ENCODE data around the gene MYO18A.
"Not testable (repeated sequence)": the region's sequence is repeated elsewhere in the genome, so short reads cannot be mapped to it uniquely, and the experiment has no call there.

Gene MYO18A

DNA sequence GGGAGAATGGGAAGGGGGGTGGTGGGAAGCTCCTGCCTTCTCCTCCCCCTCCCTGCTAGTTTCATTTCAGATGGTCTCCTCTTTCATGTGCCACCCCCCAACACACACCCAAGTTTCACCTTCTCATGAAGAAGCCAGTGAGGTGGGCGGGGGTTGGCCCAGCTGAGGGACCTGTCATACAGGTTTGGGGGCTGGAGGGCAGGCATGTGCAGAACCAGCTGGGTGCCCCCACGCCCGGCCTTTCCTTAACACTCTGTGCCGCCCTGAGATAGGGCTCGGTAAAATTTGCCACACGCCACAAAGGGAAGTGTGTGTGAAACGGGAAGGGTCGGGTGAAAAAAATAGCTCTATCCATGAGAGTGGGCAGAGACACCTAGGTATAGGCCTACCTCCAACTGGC lies 79.9 kb downstream of the MYO18A start:
- no peak for DNase-seq

DNA sequence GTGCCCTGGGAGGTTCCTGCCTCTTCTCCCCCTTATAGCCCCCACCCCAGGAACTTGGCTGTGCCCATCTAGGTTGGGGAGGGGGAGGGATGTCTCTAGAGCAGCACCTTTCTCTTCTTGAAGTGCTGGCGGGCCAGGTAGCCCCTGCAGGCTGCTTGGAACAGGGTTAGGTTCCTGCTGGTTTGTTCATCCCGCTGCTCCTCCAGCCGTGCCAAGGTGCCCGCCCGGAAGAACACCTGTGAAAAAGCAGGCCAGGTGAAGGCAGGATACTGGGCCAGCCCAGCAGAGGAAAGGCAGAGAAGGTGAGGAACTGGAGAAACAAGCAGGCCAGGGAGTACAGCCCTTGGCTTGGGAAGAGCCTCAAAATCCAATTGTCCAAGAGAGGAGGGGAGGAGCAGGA lies 80.7 kb downstream of the MYO18A start:
- no peak for DNase-seq

DNA sequence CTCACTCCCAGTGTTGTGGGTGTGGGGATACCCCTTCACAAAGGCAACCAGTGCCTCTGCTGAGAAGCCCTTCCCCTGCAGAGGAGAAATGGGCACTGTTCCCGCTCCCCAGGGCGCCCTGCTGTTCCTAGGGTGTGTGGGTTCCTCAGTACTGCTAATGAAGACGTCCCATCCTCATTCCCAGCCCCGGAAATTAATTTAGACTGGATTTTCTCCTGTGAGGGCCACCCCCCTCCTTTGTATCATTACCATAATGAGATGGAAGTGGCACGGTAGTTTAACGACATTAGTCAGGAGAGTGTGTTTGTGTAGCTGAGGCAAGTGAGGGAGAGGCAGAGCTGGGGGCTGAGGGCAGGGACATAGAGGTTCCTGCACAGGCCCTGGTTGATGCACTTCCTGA lies 84.1 kb downstream of the MYO18A start:
- DNase-seq: no peak

DNA sequence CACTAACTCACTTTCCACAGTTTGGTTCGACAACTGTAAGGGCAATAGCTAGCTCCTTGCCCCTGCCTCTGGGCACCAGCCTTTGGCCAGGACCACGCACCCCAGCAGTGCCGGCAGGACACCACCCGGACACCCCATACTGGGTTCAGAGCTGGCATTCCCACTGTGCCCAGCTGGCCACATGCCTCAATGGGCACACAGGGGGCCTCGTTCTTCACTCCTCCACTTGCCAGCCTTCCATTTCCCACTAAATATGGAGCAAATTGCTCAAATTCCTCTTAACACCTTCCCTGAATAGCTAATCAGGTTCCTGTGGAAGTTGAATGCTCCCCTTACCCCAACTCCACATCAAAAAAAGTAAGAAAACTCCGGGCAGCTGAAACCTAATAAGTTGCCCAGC lies 84.8 kb downstream of the MYO18A start:
- no peak for DNase-seq

DNA sequence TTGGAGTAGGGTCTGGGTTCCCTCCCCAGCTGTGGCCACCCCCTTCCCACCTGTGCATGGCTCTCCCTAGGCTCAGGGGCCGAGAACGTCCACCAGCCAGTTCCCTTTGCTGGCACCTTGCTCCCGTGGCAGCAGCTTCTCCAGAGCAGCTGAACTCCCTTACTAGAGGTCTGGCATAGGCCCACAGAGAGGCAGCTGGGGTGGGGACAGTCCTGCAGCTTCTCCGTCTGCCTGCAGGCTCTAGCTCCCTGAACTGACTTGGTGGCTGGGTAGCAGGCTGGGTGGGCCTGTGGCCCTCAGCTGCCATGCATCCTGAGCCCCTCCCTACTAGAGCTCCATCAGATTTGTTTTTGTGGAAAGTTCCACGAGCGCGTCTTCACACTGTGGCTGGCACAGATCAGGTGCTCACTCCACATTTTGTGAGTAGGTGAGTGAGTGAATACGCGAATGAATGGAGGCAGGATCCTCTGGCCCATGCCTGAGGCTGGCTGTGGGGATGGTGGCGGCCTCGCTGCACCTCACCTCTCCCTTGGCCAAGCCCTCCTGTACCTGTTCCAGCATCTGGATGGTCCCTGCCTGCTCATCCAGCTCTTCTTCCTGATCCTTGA lies 86.0 kb downstream of the MYO18A start:
- no peak for DNase-seq

DNA sequence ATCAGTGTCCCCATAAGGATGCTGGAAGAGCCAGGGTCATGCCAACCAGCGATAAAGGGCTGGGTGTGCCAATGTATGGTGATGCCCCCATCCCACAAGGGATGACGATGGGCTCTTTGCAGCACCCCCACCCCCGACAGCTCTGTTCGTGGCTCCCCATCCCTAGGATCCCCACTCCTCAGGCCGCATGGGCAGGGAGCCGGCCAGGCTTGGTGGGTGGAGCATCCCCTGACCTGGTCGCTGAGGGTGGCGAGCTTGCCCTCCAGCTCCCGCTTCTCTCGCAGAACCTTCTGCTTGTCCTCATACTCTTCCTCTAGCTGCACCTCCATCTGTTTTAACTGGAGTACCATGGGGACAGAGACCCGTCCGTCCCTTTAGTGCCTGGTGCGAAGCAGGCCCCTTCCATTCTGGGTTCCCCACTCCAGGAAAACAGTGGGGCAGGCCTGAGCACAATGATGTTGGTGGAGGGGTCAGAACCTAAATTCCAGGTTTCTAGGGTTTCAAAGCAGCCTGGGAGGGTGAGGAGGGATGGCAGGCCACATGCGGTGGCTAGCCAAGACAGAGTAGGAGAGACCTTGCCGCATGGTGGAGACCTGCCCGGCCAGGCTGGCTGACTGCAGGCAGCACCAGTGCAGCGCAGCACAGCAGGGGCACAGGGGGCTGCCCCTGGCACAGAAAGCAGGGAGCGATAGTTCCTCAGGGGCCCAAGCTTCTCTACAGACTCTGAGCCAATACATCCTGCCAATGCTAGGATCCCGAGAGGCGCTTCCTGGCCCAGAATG lies 86.9 kb downstream of the MYO18A start:
- DNase-seq: no peak

DNA sequence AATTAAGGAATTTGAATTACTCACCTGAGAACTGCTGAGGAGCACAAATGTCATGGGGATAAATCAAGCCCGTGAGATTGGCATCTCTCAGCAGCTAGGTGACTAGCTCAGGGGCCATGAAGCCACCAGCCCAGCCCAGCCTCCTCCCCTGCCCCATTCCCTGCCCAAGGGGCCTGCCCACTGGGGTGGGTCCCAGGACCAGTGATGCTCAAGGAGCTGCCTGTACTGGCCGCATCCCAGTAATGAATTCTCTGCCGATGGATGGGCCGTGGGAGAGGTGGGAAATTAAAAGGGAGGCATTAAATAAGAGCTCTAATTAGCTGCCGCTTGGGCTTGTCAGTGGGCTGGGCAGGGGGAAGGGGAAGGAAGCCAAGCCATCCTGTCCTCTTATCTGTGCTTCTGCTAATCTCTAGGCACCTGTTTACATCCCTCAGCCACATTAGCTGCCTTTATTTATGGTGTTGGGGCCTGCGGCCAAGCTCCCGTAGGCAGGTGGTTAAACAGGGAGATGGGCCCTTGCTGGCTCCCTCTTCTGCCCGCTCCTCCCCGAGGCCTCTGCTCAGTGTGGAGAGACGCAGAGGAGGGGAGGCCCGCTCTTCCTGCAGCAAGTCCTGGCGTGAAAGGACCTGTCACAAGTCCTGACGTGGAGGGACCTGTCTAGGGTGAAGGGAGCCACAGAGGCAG lies 88.5 kb downstream of the MYO18A start:
- no peak for DNase-seq

DNA sequence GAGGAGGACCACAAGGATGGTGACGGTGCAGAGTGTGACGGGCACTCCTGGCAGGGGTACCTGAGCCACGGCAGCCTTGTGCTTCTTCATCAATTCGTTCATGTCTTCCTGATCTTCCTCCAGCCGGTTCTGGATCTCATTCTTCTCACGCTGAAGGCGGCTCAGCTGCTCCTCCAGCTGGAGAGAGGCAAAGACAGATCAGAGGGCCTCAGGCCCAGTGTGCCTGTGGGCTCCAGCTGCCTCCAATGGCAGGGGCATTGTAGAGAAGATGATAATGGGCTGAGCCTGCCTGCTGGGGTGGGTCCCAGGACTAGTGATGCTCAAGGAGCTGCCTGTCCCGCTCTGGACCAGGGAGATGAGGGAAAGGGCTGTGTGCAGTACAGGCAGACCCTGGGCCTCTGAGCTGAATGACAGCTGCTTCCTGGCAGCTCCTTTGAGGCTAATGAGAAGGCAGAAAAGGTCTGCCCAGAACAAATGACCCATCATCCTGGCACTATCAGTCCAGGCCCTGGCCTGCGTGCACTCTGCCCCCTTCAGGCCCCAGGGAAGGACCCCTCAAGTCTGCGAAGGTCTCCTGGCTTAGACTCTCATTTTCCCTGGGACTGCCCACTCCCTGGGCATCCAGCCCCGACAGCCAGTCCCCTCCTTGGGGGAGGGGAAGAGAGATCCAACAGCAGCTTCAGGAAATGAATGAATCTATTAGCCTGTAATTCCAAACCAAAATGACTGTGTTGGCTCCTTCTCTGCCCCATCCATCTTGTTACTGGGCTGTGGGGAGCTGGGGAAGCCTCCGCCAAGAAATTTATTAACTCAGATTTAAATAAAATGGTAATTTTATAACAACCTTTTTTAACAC lies 89.2 kb downstream of the MYO18A start:
- DNase-seq: no peak

DNA sequence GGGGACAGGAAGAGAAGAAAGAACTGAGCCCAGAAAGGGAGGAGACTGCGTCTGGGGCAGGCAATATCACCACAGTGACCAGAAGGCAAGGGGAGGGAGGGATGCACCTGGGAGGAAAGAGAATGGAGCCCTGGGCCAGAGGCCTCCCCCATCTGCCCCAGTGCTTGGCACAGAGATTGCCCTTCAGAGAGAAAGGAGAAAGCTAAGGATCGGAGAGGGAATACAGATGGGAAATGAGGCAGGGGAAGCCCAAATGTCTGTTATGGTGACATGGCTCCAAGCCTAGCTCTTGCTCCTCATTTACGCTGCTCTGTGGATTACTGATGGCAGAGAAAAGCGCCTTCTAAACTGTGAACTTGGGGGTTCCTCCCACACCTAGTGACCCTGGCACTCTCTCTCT lies 90.1 kb downstream of the MYO18A start:
- DNase-seq: no peak

DNA sequence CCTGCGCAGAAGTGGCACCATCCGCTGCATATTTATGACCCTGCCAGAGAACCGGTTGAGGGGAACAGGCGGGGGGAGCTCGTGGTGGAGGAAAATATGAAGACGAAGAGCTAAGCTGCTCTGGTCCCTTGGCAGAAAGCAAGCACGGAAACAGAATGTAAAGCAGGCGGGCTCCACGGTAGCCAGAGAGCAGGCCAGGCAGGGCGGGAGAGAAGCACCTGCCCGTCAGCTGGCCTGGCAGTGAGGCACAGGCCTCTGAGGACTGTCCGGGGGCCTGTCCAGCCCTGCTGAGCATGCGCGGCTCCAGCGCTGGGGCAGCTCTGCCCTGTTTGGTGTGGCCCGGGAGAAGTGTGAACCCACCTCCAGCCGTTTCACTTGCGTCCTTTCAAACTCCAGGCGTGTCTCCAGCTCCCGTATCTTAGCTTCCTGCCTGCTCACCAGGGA lies 90.6 kb downstream of the MYO18A start:
- no peak for DNase-seq

DNA sequence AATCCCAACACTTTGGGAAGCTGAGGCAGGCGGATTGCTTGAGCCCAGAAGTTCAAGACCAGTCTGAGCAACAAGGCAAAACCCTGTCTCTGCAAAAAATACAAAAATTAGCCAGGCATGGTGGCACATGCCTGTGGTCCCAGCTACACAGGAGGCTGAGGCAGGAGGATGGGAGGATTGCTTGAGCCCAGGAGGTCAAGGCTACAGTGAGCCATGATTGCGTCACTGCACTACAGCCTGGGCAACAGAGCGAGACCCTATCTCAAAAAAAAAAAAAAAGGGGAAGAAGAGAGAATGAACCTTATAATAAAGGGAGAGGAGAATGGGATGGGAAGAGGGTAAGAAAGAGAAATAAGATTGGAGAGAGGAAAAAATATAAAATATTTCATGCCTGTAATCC lies 91.4 kb downstream of the MYO18A start:
- DNase-seq: not testable (repeated sequence)

DNA sequence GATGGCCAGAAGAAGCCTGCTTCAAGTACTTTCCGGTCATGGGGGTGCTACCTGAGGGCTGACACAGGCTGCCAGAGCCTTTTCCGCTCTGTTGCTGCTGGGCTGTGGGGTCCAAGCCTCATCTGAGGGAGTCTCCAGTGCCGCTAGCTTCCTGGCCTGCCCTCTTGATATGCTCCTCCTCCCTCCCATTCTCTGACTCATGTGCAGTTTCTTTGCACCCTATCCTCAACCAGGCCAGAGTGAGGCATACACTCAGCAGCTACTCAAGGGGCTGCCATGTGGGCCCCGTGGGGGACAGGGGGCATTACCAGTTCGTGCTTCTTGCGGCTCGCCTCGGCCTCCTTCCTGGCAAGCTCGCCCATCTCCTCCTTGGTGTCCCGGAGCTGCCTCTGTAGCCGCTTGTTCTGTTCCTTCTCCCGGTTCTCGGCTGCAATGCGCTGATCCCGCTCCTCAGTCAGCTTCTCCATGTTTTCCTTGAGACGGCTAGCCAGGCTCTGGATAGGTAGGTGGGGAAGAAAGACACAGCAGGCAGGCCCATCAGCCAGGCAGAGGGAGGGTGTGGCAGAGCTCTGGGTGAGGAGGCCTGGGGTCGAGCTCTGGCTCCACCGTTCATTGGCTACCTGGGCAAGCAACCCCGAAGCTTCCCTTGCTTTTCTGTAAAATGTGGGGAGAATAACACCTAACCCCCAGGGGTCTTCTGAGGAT lies 93.4 kb downstream of the MYO18A start:
- DNase-seq: no peak

DNA sequence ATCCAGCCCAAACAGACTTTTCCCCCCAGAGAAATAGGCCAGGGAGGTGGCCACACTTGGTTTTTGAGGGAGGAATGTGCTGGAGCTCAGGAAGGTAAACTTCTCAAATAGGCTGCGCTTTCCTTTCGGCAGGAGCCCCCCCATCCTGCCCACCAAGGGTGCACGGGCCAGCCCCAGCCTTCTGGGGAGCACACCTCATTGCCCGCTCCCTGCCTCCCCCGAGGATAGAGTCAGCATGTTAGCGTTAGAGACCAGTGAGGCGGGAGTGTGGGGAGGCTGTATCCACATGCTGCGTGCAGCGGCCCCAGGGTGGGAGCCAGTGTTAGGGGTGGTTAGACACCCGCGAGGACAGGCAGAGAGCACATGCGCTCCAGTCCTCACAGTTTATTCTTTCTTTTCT lies 95.0 kb downstream of the MYO18A start:
- no peak for DNase-seq

DNA sequence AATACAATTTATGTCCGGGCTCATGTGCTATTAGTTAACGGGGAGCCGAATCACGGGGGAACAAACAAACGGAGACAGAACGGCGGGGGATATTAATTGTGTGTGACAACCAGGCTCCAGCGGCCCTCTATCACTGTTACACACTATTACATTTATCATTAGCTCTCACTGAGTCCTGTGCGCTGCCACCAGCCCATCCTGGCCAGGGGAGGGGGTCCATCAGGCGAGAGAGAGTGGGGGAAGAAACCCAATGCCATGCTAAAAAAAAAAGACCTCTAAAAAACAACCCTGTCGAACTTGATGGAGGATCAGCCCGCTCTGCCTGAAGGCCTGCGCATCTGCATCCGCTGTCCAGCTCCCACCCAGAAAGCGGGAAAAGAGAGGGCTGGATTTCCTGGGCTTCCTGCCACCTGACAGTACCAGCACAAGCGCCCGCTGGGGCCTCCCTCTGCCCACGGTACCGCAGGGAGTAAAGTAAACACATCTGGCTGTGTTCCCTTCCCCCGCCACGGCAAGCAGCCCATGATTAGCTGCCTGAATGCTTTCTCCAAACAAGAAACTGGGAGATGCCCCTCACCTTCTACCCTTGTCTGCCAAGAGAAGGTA lies 95.6 kb downstream of the MYO18A start:
- no peak for DNase-seq

DNA sequence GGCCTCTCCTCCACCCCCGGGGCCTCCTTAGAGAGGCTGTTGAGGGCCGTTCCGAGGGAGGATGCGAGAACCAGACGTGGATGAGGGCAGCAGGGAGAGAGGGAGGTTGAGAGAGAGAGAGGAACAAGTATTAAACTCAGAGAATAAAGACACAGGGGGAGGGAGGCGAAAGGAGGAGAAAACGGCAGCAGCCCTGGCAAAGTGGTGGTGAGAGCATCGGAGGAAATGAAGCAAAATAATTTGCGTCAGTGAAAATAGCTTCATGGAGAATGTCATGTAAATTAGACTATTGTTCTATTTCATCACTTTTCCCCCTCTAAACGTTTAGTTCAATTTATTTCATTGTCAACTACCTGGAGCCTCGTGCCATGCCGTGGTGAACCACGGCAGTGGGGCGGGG lies 99.2 kb downstream of the MYO18A start:
- DNase-seq: no peak

DNA sequence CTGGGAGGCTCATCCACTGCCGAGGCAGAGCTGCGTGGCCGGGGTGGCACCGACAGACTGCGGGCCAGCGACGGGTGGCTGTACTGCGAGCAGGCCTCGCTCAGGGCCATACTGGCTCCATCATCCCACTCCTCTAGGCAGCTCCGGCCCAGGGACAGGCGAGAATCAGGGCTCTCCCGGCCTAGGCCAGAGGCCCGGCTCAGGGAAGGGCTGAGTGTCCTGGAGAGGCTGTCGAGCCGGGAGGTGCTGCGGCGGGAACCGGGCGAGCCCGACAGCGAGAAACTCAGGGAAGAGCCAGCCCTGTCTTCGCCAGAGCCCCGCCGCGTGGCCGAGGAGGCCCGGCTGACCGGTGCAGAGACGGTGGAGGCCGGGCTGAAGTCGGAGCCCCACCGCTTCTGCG lies 99.9 kb downstream of the MYO18A start:
- no peak for DNase-seq

DNA sequence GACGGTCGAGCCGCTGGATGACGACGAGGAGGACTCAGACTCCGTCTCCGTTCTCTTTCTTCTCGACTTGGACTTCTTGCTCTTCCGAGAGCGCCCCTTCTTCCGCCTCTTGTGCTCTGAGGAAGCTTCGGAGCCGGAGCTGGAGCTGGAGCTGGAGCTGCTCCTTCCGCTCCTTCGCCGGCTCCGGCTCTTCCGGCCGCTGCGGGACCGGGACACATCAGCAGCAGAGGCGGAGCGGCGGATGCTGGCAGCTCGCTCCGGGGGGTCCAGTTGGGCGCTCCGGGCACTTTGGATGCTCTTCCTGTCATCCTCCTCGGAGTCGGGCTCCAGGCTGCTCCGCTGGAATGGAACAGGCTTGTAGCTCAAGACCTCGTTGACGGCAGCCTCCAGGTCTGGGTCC lies 100.3 kb downstream of the MYO18A start:
- DNase-seq: no peak

DNA sequence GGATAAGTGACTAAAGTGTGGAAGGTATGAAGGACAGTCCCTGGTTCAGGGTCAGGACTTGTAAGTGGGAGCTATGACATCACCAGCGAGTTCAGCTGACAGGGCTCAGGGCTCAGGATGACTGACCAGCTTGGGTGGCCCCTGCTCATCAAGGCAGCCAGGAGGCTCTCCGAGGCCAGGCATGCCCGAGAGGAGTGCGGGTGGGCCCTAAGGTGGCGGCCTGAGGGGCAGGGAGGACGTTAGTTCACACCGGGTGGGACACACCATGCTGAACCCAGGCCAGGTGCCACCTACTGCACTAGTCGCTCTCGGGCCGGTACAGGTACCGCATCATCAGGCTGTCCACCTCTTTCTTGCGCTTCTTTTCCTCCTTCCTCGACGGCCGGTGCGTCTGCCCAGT lies 100.8 kb downstream of the MYO18A start:
- DNase-seq: no peak

DNA sequence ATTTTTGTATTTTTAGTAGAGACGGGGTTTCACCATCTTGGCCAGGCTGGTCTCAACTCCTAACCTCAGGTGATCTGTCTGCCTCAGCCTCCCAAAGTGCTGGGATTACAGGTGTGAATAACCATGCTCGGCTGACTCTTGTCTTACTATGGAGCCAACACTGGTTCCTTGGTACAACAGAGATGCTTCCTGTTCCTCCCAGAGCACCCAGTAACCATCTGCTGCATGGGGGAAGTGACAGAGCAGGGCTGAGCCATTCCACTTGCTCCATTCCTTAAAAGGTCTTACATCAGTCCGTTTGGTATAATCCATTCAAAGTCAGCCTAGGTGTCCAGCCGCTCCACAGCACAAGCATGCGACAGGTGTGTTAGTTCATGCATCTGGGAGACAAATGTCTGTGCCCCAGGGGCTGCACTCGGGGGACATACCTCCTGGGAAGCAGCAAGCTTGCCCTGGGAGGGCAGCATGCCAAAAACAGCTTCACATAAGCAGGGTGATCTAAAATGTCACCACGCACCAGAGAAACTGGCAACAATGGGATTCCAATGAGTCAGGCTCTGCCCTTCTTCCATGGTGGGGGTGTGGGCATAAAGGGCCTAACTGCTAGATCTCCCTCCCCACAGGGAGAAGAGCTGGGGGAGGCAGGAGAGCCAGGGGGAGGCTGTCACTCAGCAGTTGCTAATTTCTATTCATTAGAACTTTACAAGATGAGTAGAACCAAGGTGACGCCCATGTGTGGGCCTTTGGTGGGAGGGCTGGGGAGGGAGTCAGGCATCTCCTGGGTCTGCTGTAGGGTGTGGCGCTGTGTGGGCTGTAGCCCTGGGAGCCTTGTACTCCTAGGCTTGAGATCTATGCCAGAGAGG lies 101.8 kb downstream of the MYO18A start:
- no peak for DNase-seq

DNA sequence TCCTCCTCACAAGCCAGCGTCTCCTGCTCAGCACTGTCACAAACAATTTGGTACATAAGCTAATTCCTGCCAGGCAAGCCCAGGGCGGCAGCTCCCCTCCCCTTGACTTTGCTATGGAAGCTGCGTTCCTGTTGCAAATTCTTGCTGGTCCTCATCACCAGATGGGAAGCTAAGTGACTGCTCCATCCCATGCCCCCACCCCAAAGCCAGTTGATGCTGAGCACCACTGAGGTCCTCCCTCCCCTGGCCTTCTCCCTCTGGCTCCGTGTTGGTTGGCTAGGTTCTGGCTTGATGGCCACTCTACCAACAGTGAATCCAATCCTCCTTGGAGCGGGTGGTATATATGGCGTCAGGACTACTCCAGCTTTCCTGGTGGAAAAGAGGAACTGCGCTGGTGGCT lies 102.9 kb downstream of the MYO18A start:
- DNase-seq: no peak

DNA sequence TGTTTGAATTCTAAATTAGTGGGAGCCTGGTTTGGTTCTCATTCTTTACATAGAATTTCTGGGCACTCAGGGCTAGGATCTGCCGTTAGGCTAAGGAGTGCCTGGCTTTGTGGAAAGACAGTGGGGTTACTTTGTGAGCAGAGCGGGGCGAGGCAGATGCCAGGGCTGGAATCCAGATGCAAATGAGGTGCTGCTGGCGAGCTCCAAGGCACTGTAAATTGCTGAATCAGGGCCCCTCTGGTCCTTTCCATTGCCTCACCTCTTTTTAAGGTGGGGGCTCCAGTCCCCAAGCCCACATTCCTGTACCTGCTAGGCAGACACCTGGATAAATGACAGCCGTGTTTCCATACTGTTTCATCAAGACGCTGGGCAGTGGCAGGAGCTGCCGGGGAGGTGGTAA lies 103.5 kb downstream of the MYO18A start:
- no peak for DNase-seq
